ENCODE results near the gene GMCL2. TPM values are rescaled to one million over a fixed set of nuclear protein-coding genes. Genes with fewer than 3 reads are reported as not detected.

GMCL2 gene
- total RNA-seq, 1 experiment from 2014 or later: not detected

DNA sequence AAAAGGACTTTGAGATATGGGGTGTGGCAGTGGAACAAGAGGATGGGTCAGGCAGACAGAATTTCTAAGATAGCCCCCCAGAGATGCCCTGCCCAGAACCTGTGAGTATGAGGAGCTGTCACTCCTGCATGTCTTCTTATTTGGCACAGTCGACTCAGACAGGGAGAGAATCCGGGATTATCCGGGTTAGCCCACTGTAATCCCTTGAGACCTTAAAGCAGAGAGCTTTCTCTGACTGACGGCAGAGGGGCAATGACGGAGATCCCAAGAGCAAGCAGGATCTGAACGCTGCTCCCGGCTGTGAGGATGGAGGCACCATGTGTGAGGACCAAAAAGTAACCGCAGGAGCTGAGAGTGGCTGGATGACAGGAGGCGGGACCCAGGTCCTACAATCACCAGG, 24.7 kb downstream of the GMCL2 start:
- no peak for DNase-seq
- no peaks in the 10 kb centered on the region for H3K36me3 ChIP-seq (replicated peaks; ENCODE audit: control insufficient read depth, insufficient read depth, low read length)
- H3K27me3 ChIP-seq (ENCODE audit: control insufficient read depth, insufficient read depth, low read length): peaks cover 5% of the 10 kb centered on the region; the same call in 1 of the 2 replicates
- no peak overlapping the region for H3K4me3 ChIP-seq (ENCODE audit: insufficient read depth, low read depth, low read length)

DNA sequence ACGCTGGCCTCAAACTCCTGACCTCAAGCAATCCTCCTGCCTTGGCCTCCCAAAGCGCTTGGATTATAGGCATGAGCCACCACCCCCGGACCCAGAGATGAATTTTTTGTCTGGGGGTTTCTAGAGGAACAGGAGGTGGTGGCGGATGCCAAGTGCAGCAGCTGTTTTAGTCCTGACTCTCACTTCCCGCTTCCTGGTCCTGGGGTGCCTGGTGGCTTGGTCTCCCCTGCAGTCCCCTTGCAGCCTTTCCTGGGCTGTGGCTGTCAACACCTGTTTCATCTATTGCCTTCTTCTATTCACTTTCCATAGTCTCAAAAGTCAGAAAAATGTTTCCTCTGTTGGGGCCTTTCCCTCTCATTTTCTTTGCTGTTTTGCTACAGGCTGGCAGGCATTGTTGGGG, 27.0 kb downstream of the GMCL2 start:
- no peak overlapping the region for H3K4me3 ChIP-seq (ENCODE audit: insufficient read depth, low read depth, low read length)
- peaks cover 5% of the 10 kb centered on the region; the same call in 1 of the 2 replicates for H3K27me3 ChIP-seq (ENCODE audit: control insufficient read depth, insufficient read depth, low read length)
- H3K36me3 ChIP-seq (replicated peaks; ENCODE audit: control insufficient read depth, insufficient read depth, low read length): no peaks in the 10 kb centered on the region
- DNase-seq: no peak

DNA sequence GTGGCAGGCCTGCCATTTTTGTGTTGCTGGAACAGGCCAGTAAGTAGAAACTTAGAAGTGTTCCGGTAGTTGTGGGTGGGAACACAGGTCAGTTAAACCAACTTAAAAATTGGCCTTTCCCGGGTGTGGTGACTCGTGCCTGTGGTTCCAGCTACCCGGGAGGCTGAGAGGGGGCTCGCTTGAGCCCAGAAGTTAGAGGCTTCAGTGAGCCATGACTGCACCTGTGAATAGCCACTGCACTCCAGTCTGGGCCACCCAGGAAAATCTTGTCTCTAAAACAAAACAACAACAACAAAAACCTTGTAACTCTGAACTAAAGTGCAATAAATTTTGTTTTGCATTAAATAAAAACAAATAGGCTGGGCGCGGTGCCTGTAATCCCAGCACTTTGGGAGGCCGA, 32.1 kb downstream of the GMCL2 start:
- Histone ChIP-seq H3K4me3 (ENCODE audit: insufficient read depth, low read depth, low read length) (no peak overlapping the region), H3K36me3 (replicated peaks; ENCODE audit: control insufficient read depth, insufficient read depth, low read length) (peaks cover 11% of the 10 kb centered on the region), H3K27me3 (ENCODE audit: control insufficient read depth, insufficient read depth, low read length) (no peaks in the 10 kb centered on the region)
- no peak for DNase-seq

DNA sequence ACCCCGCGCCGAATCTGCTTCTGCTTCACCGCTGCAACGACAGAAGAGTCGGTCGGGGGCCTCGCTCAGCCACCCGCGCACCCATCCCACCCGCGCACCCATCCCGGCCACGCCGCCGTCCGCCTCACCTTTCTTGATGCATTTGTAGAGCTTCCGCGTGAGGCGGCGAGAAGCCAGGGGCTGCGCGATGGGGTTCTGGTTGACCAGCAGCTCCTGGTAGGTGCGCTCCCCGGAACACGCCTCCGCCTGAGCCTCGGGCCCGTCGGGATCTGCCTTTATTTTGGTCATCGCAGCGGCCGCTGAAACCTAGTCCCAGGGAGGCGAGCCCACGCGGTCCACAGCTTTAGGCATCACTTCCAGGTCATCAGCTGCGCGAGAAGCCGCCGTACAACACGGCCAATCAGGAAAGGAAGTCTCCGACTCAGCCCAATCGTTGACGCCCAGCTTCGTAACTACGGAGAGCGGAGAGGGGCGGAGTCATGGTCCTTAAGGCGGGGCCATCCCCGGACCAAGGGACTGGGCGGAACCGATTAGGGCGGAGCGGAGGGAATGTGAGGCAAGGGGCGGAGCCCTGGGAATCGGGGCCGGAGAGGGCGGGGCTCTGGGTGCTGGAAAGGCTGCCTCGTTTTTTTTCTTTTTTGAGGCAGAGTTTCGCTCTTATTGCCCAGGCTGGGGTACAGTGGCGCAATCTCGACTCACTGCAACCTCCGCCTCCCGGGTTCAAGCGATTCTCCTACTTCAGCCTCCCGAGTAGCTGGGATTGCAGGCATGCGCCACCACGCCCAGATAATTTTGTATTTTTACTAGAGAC, 33.4 kb downstream of the GMCL2 start, which contains the start of gene NHP2:
NHP2 (minus strand) TSS at position 356 of the 811 bp plus-strand sequence; CDS start at position 288, 68 bp downstream.
- DNase-seq: peak; percentile 99
- no peaks in the 10 kb centered on the region for H3K27me3 ChIP-seq (ENCODE audit: control insufficient read depth, insufficient read depth, low read length)
- peaks cover 20% of the 10 kb centered on the region for H3K36me3 ChIP-seq (replicated peaks; ENCODE audit: control insufficient read depth, insufficient read depth, low read length)
- H3K4me3 ChIP-seq (ENCODE audit: insufficient read depth, low read depth, low read length): peak within 1 kb of the TSS; percentile 85

DNA sequence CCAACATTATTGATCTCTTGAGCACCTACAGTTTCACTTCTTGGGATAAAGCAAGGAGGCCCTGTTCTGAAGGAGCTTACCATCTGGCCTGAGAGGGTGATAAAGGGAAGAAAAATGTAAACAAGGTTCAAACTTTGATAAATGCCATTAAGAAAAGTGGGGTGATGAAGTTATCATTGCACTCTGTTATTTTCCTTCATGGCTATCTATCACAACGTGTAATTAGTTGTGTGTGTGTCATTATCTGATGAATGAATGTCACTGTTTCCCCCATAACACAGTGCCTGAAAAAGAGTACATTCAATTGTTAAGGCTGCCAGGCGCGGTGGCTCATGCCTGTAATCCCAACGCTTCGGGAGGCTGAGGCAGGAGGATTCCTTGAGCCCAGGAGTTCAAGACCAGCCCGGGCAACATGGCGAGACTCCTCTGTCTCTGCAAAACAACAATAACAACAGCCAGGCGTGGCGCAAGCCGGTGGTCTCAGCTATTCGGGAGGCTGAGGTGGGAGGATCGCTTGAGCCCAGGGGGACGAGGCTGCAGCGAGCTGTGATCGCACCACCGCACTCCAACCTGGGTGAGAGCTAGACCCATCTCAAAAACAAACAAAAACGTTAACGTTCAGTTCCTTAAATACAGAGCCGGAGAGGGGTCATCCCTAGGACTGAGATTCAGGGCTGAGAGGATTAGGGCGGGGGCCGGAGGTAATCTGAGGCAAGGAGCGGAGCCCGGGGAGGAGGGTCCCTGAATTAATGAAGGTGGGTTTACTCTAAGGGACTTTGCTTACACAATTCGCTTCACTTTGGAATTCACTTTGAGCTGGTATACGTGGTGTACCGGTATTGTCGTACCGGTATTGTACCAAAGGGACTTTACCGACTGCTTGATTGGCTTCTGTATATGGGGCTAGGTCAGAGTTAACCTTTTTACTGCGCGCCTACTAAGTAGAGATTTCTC, 34.4 kb downstream of the GMCL2 start:
- H3K4me3 ChIP-seq (ENCODE audit: insufficient read depth, low read depth, low read length): peak overlapping the region; percentile 85
- no peaks in the 10 kb centered on the region for H3K27me3 ChIP-seq (ENCODE audit: control insufficient read depth, insufficient read depth, low read length)
- peak; percentile 63 for DNase-seq
- H3K36me3 ChIP-seq (replicated peaks; ENCODE audit: control insufficient read depth, insufficient read depth, low read length): peaks cover 29% of the 10 kb centered on the region

DNA sequence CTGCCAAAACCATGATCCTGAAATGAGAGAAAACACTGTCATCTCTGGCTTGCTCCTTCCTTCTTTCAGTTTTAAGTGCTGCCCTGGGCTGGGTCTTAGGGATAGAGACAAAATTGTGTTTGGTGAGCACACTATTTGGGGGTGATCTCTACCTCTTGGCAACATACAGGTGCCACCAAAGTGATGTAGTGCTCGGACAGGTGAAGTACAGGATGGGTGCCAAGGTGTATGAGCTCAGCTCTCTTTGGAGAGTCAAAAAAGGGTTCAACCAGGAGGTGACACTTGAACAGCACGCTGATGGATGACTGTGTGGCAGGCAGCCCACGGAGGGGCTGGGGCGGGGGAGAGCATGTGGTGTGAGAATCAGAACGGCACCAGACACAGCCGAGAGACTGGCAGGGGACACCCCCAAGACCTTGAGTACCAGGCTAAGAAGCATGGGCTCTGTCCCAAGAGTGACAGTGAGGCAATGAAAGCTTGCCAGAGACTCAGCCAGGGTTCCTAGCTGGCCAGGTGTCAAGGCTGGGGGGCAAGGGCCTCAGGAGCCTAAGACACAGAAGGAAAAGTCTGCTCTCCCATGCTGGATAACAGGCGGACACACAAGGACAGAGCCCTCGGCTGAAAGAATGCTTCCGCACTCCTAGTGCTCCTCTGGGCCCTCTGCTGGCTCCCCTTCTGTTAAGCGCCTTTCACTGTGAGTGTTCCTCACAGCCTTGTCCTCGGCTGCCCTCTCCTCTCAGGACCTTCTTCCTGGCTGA, 36.0 kb downstream of the GMCL2 start:
- peaks cover 46% of the 10 kb centered on the region for H3K36me3 ChIP-seq (replicated peaks; ENCODE audit: control insufficient read depth, insufficient read depth, low read length)
- no peak for DNase-seq
- H3K4me3 ChIP-seq (ENCODE audit: insufficient read depth, low read depth, low read length): no peak overlapping the region
- no peaks in the 10 kb centered on the region for H3K27me3 ChIP-seq (ENCODE audit: control insufficient read depth, insufficient read depth, low read length)

DNA sequence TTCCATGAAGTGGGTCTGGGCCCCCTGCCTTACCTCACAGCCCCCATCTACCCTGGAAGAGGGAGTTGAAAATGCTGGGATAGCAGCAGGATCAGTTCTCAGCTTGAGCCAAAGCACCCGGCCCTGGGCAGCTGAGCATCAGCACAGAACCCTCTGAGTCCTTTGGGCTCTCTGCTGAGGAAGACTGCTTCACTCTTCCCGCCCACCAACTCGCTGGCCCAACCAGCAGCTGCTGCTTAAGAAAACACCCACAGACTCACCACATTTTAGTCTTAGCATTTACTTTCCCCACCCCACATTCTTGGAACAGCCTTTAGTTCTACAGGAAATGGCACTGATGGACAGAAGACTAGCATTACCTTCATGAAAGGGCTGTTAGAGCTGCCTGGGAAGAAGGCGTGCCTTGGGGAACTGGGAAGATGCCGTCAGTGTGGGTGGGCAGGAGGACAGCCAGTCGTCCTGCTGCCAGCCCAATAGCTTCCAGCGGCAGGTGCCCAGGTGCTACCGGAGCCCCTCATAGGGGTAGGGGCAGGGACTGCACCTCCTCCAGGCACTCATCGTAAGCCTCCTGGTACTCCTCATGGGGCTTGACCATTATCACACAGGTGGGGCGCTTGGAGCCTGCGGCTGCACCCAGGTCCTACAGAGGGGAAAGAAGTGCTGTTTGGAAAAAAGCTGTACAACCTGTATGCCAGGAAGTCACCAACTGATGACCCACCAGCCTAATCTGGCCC, 37.8 kb downstream of the GMCL2 start:
- Histone ChIP-seq H3K4me3 (ENCODE audit: insufficient read depth, low read depth, low read length) (no peak overlapping the region), H3K27me3 (ENCODE audit: control insufficient read depth, insufficient read depth, low read length) (no peaks in the 10 kb centered on the region), H3K36me3 (replicated peaks; ENCODE audit: control insufficient read depth, insufficient read depth, low read length) (peaks cover 52% of the 10 kb centered on the region)
- no peak for DNase-seq

DNA sequence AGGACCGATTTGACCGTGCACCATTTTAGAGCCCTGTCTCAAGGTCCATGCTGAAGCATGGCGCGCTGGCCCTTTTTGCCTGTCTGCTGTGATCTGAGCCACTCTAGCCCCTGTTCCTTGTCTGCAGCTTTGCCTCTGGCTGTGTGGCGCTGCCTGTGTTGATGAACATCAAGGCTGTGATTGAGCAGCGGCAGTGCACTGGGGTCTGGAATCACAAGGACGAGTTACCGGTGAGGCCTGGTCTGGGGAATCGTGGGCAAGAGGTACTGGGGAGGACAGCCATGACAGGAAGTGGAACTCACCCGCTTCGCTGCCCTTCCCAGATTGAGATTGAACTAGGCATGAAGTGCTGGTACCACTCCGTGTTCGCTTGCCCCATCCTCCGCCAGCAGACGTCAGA, 39.8 kb downstream of the GMCL2 start:
- Histone ChIP-seq H3K27me3 (ENCODE audit: control insufficient read depth, insufficient read depth, low read length) (no peaks in the 10 kb centered on the region), H3K36me3 (replicated peaks; ENCODE audit: control insufficient read depth, insufficient read depth, low read length) (peaks cover 67% of the 10 kb centered on the region), H3K4me3 (ENCODE audit: insufficient read depth, low read depth, low read length) (no peak overlapping the region)
- DNase-seq: no peak

DNA sequence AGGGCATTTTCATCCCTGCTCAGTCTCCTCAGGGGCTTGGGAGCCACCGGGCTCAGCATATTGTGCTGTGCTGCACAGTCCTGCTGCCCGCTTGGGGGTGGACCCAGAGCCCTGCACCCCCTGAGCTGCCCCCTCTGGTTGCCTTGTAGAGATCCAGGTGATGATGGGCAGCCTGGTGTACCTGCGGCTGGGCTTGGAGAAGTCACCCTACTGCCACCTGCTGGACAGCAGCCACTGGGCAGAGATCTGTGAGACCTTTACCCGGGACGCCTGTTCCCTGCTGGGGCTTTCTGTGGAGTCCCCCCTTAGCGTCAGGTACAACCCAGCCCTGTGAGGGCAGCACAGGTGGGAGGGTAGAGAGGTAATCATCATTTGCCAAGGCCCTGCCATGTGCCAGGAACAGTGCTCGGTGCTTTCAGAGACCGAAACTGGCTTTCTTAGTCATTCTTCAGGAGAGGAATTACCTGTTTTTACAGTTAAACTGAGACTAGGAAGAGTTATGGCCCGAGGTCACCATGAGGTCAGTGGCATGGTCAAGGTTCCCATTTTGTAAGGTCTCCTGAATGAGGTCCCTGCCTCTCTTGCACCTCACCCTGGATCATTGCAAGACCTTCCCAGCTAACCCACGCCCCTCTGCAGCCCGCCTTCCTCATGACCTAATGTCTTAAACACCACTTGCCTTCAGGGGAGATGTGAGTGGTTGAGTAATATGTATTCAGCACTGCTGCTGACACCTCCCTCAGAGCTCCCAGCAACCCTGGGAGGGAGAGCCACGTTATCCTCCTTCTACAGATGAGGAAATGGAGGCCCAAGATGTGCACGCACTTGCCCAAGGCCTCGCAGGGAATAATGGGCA, 41.0 kb downstream of the GMCL2 start:
- Histone ChIP-seq H3K27me3 (ENCODE audit: control insufficient read depth, insufficient read depth, low read length) (no peaks in the 10 kb centered on the region), H3K36me3 (replicated peaks; ENCODE audit: control insufficient read depth, insufficient read depth, low read length) (peaks cover 69% of the 10 kb centered on the region), H3K4me3 (ENCODE audit: insufficient read depth, low read depth, low read length) (no peak overlapping the region)
- peak; percentile 94 for DNase-seq

DNA sequence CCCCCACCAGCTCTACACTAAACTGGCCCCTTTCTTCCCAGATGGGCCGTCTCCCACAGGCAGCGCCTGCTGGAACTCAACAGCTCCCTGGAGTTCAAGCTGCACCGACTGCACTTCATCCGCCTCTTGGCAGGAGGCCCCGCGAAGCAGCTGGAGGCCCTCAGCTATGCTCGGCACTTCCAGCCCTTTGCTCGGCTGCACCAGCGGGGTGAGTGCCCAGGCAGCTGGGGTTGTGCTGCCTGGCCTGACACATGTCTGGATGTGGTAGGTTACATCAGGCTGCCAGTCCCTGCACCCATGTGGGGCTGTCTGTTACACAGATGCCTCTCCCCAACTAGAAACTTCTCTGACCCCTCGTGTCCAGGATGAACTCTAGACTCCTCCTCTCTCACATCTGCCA, 43.3 kb downstream of the GMCL2 start:
- H3K36me3 ChIP-seq (replicated peaks; ENCODE audit: control insufficient read depth, insufficient read depth, low read length): peaks cover 60% of the 10 kb centered on the region
- H3K4me3 ChIP-seq (ENCODE audit: insufficient read depth, low read depth, low read length): no peak overlapping the region
- no peaks in the 10 kb centered on the region for H3K27me3 ChIP-seq (ENCODE audit: control insufficient read depth, insufficient read depth, low read length)
- DNase-seq: no peak

DNA sequence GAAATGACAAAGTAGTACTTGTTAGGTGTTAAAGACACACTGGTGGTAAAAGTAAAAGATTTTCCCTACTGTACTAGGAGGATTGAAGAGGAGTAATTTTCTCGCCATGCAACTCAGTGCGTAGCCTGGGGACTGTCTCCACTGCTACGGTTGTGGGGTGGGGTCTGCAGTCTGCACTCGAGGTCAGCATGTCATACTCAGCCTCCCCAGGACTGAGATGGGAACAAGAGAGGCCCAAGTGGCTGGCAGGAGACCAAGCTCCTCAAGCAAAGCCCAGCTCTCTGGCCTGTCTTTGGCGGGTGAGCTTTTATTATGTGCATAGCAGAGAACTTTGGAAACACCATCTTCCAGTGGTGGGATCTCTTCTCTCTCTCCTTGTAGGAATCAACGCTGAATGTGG, 43.9 kb downstream of the GMCL2 start:
- Histone ChIP-seq H3K4me3 (ENCODE audit: insufficient read depth, low read depth, low read length) (no peak overlapping the region), H3K27me3 (ENCODE audit: control insufficient read depth, insufficient read depth, low read length) (no peaks in the 10 kb centered on the region), H3K36me3 (replicated peaks; ENCODE audit: control insufficient read depth, insufficient read depth, low read length) (peaks cover 54% of the 10 kb centered on the region)
- no peak for DNase-seq

DNA sequence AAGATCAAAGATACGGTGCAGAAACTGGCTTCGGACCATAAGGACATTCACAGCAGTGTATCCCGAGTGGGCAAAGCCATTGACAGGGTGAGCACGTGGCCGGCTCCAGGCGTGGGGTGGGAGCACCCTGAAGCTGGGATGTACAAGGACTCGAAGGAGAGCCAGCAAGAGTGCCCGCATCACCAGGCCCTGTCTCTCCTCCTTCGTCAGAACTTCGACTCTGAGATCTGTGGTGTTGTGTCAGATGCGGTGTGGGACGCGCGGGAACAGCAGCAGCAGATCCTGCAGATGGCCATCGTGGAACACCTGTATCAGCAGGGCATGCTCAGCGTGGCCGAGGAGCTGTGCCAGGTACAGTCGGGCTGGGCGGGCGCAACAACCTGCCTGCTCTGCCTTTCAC, 44.5 kb downstream of the GMCL2 start:
- Histone ChIP-seq H3K27me3 (ENCODE audit: control insufficient read depth, insufficient read depth, low read length) (no peaks in the 10 kb centered on the region), H3K4me3 (ENCODE audit: insufficient read depth, low read depth, low read length) (no peak overlapping the region), H3K36me3 (replicated peaks; ENCODE audit: control insufficient read depth, insufficient read depth, low read length) (peaks cover 51% of the 10 kb centered on the region)
- DNase-seq: no peak

DNA sequence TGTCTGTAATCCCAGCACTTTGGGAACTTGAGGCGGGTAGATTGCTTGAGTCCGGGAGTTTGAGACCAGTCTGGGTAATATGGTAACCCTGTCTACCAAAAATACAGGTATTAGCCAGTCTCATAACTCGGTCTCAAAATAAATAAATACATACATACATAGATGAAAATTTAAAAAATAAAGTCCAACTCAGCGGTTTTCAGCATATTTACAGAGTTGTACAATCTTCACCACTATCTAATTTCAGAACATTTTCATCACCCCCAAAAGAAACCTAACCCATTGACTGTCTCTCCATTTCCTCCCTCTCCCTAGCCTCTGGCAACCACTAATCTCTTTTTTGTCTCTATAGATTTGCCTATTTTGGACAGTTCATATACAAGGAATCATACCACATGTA, 45.6 kb downstream of the GMCL2 start:
- DNase-seq: no peak
- Histone ChIP-seq H3K4me3 (ENCODE audit: insufficient read depth, low read depth, low read length) (no peak overlapping the region), H3K27me3 (ENCODE audit: control insufficient read depth, insufficient read depth, low read length) (no peaks in the 10 kb centered on the region), H3K36me3 (replicated peaks; ENCODE audit: control insufficient read depth, insufficient read depth, low read length) (peaks cover 42% of the 10 kb centered on the region)
